ENCODE measurements around the gene ALG12.

ALG12 gene

GRCh38 chr22:49948958-49949913, 31.0 kb upstream of the ALG12 start:
- no peaks in the 10 kb centered on the region for H3K36me3 ChIP-seq (replicated peaks; ENCODE audit: low read depth, low read length)
- TF ChIP-seq EZH2phosphoT487 (IDR thresholded peaks at IDR 0.05; ENCODE audit: low read depth), result no peak
- TF ChIP-seq, protein P1, sequence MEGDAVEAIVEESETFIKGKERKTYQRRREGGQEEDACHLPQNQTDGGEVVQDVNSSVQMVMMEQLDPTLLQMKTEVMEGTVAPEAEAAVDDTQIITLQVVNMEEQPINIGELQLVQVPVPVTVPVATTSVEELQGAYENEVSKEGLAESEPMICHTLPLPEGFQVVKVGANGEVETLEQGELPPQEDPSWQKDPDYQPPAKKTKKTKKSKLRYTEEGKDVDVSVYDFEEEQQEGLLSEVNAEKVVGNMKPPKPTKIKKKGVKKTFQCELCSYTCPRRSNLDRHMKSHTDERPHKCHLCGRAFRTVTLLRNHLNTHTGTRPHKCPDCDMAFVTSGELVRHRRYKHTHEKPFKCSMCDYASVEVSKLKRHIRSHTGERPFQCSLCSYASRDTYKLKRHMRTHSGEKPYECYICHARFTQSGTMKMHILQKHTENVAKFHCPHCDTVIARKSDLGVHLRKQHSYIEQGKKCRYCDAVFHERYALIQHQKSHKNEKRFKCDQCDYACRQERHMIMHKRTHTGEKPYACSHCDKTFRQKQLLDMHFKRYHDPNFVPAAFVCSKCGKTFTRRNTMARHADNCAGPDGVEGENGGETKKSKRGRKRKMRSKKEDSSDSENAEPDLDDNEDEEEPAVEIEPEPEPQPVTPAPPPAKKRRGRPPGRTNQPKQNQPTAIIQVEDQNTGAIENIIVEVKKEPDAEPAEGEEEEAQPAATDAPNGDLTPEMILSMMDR (IDR thresholded peaks at IDR 0.05; ENCODE audit: low read depth, low read length), result no peak
- no peak overlapping the region for H3K4me2 ChIP-seq (ENCODE audit: low read length)
- no peak overlapping the region for H3K27ac ChIP-seq (ENCODE audit: low read length)
- no peak overlapping the region for H3K9ac ChIP-seq (ENCODE audit: low read length)
- no peaks in the 10 kb centered on the region for H3K27me3 ChIP-seq (ENCODE audit: low read depth, low read length)
- peaks cover 24% of the 10 kb centered on the region for H3K4me1 ChIP-seq (ENCODE audit: low read length)
- H3K4me3 ChIP-seq (ENCODE audit: low read length), result no peak overlapping the region
- H3K9me3 ChIP-seq (ENCODE audit: insufficient read depth, low read length), result no peaks in the 10 kb centered on the region
- no peaks in the 10 kb centered on the region for H3K79me2 ChIP-seq (ENCODE audit: low read length)
- H4K20me1 ChIP-seq (ENCODE audit: insufficient read depth, low read length), result no peaks in the 10 kb centered on the region
- no peak overlapping the region for H2AFZ ChIP-seq (ENCODE audit: low read depth, low read length)

DNA sequence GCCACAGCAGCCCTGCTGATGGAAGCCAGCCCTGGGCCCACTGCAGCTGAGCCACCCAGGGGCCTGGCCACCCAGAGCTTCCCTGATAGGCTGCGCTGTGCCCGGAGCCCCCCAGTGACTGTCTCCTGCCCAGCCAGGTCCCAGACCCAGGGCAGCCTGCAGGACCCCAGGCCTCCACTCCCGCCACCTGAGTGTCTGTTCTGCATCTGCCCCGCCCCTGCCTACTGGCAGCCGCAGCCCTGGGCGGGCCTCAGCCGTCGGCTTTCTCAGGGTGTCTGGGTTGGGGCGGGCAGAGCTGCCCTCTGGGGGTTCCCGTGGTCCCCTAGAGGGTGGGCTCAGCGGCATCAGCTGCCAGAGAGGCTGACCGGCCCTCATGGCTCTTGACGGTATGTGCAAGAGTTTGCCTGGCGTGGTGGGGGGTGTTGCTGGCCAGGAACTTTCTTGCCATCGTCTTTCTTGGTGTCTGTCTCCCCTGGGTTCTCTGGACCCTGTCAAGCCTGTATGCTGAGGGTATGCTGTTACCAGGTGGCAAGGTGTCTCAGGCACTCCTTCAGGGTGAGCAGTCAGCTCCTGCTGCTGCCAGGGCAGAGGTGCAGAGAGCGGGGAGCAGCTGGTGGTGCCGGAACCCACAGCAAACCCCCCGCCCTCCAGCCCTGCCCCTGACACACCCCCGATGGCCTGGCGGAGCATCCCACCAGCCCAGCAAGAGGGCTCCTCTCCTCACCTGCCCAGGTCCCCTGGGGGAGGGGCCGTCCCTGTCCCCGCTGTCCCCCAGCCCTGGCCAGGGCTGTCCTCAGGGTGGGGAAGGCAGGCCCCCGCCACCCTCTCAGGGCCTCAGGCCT, 30.1 kb upstream of the ALG12 start:
- no peak overlapping the region for H3K4me3 ChIP-seq (ENCODE audit: low read length)
- H3K9ac ChIP-seq (ENCODE audit: low read length), result no peak overlapping the region
- no peak overlapping the region for H3K4me2 ChIP-seq (ENCODE audit: low read length)
- peaks cover 32% of the 10 kb centered on the region for H3K4me1 ChIP-seq (ENCODE audit: low read length)
- no peaks in the 10 kb centered on the region for H4K20me1 ChIP-seq (ENCODE audit: insufficient read depth, low read length)
- no peaks in the 10 kb centered on the region for H3K36me3 ChIP-seq (replicated peaks; ENCODE audit: low read depth, low read length)
- TF ChIP-seq EZH2phosphoT487 (IDR thresholded peaks at IDR 0.05; ENCODE audit: low read depth), result no peak
- TF ChIP-seq, protein P1 (IDR thresholded peaks at IDR 0.05; ENCODE audit: low read depth, low read length), result no peak
- no peaks in the 10 kb centered on the region for H3K9me3 ChIP-seq (ENCODE audit: insufficient read depth, low read length)
- H3K27me3 ChIP-seq (ENCODE audit: low read depth, low read length), result no peaks in the 10 kb centered on the region
- H3K79me2 ChIP-seq (ENCODE audit: low read length), result no peaks in the 10 kb centered on the region
- H3K27ac ChIP-seq (ENCODE audit: low read length), result no peak overlapping the region
- H2AFZ ChIP-seq (ENCODE audit: low read depth, low read length), result no peak overlapping the region

DNA sequence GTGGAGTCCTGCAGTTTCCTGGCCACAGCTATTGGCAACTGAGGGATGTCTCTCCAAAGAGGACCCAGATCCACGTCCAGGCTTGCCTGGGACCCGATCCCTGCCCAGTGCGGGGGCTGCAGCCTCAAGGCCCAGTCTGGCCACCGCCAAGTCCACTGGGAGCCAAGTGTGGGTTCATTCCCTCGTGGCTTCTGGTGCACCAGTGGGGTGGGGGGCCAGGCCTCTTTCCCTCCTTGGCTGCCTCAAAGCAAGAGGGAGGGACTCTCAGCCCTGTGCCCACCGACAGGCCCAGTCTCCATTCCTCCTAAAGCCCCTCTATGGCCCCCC, 29.0 kb upstream of the ALG12 start:
- H3K27ac ChIP-seq (ENCODE audit: low read length), result no peak overlapping the region
- TF ChIP-seq, protein P1 (IDR thresholded peaks at IDR 0.05; ENCODE audit: low read depth, low read length), result no peak
- TF ChIP-seq EZH2phosphoT487 (IDR thresholded peaks at IDR 0.05; ENCODE audit: low read depth), result no peak

More for the DNA sequence above, 29.0 kb upstream of the ALG12 start:
- H3K4me3 ChIP-seq (ENCODE audit: low read length), result no peak overlapping the region
- no peaks in the 10 kb centered on the region for H3K27me3 ChIP-seq (ENCODE audit: low read depth, low read length)
- no peak overlapping the region for H3K4me2 ChIP-seq (ENCODE audit: low read length)
- H3K4me1 ChIP-seq (ENCODE audit: low read length), result peaks cover 32% of the 10 kb centered on the region
- no peak overlapping the region for H3K9ac ChIP-seq (ENCODE audit: low read length)
- no peaks in the 10 kb centered on the region for H3K36me3 ChIP-seq (replicated peaks; ENCODE audit: low read depth, low read length)
- H3K9me3 ChIP-seq (ENCODE audit: insufficient read depth, low read length), result no peaks in the 10 kb centered on the region
- H4K20me1 ChIP-seq (ENCODE audit: insufficient read depth, low read length), result no peaks in the 10 kb centered on the region
- no peaks in the 10 kb centered on the region for H3K79me2 ChIP-seq (ENCODE audit: low read length)
- no peak overlapping the region for H2AFZ ChIP-seq (ENCODE audit: low read depth, low read length)
